Measurements from ENCODE around the gene PDCD7.

DNA sequence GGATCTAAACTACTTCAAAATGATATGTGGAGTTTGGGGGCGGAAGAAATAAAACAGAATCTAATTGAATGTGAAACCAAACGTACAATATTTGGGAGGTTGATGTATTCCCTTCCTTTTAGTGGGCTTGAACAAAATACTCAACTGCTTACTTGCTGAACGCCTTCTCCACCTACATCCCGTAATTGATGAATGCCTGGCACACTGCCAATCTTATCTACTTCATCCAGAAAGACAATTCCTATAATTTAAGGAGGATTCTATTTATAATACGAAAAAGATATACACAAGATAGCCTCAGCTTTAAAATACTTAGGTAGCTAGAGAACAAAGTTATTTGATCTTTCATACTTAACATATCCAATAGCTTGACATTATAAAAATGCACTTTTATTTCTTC lies 23.1 kb upstream of the PDCD7 start:
- TF ChIP-seq ELF1 (IDR thresholded peaks at IDR 0.05; ENCODE audit: borderline replicate concordance, low read depth): no peak
- TF ChIP-seq EZH2 (IDR thresholded peaks at IDR 0.05): no peak
- TF ChIP-seq, protein P1, sequence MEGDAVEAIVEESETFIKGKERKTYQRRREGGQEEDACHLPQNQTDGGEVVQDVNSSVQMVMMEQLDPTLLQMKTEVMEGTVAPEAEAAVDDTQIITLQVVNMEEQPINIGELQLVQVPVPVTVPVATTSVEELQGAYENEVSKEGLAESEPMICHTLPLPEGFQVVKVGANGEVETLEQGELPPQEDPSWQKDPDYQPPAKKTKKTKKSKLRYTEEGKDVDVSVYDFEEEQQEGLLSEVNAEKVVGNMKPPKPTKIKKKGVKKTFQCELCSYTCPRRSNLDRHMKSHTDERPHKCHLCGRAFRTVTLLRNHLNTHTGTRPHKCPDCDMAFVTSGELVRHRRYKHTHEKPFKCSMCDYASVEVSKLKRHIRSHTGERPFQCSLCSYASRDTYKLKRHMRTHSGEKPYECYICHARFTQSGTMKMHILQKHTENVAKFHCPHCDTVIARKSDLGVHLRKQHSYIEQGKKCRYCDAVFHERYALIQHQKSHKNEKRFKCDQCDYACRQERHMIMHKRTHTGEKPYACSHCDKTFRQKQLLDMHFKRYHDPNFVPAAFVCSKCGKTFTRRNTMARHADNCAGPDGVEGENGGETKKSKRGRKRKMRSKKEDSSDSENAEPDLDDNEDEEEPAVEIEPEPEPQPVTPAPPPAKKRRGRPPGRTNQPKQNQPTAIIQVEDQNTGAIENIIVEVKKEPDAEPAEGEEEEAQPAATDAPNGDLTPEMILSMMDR (IDR thresholded peaks at IDR 0.05 in 2 of 3, conservative IDR thresholded peaks at IDR 0.05 in 1 of 3; ENCODE audit: borderline replicate concordance in 1 of 3, insufficient read depth in 1 of 3, low read depth in 2 of 3, low read length in 2 of 3): no peak
- TF ChIP-seq POLR2A (IDR thresholded peaks at IDR 0.05; ENCODE audit: borderline replicate concordance, extremely low read depth, insufficient read depth, insufficient read length): no peak
- no peak for TF ChIP-seq POLR2AphosphoS5 (IDR thresholded peaks at IDR 0.05; ENCODE audit: low read depth, low read length)
